Loucy (cell line): ENCODE results near the gene TIPIN.
"Not testable (repeated sequence)": the region's sequence is repeated elsewhere in the genome, so short reads cannot be mapped to it uniquely, and the experiment has no call there.

ENCODE experiments used
- H2AFZ ChIP-seq: fragments of 200-600 bp; sonication (generic); 2 replicates; pipeline ENCODE4 v1.6.0; 2016; ENCODE audit warnings: antibody characterized with exemption, mild to moderate bottlenecking, low read length, moderate library complexity
- H3F3A ChIP-seq: fragments of 200-600 bp; 2 replicates; pipeline ENCODE4 v1.6.0; 2016; ENCODE audit warnings: antibody characterized with exemption, low read depth, mild to moderate bottlenecking
- H3K27me3 ChIP-seq: fragments of 200-600 bp; sonication (generic); 2 replicates; pipeline ENCODE4 v1.6.1; 2014; ENCODE audit warnings: low read length, mild to moderate bottlenecking; ENCODE audit not compliant: insufficient read depth, poor library complexity, severe bottlenecking
- H3K36me3 ChIP-seq: fragments of 200-600 bp; sonication (generic); 2 replicates; pipeline ENCODE4 v1.6.1; 2016; ENCODE audit warnings: low read length; ENCODE audit not compliant: insufficient read depth
- H3K4me1 ChIP-seq: fragments of 200-600 bp; sonication (generic); 2 replicates; pipeline ENCODE4 v1.5.1; 2014; ENCODE audit warnings: low read length, mild to moderate bottlenecking; ENCODE audit not compliant: insufficient read depth, poor library complexity, severe bottlenecking
- H3K4me2 ChIP-seq: fragments of 200-600 bp; sonication (generic); 2 replicates; pipeline ENCODE4 v1.6.0; 2014; ENCODE audit warnings: antibody characterized with exemption, low read length, low read depth, mild to moderate bottlenecking; ENCODE audit not compliant: poor library complexity, severe bottlenecking
- H3K4me3 ChIP-seq: fragments of 200-600 bp; sonication (generic); 2 replicates; pipeline ENCODE4 v1.5.1; 2014; ENCODE audit warnings: low read length, mild to moderate bottlenecking, mixed read lengths; ENCODE audit not compliant: poor library complexity, severe bottlenecking
- H3K79me2 ChIP-seq: fragments of 200-600 bp; sonication (generic); 2 replicates; pipeline ENCODE4 v1.6.1; 2014; ENCODE audit warnings: low read length; ENCODE audit not compliant: insufficient read depth
- H3K9ac ChIP-seq: fragments of 200-600 bp; sonication (generic); 2 replicates; pipeline ENCODE4 v1.6.0; 2014; ENCODE audit warnings: mild to moderate bottlenecking, low read depth, low read length, moderate library complexity; ENCODE audit not compliant: poor library complexity, severe bottlenecking
- H3K9me2 ChIP-seq: fragments of 200-600 bp; sonication (generic); replicated peaks from 2 replicates; pipeline ENCODE4 v1.6.1; 2016; ENCODE audit warnings: low read depth, low read length, mixed read lengths
- H3K9me3 ChIP-seq: fragments of 200-600 bp; sonication (generic); 2 replicates; pipeline ENCODE4 v1.6.1; 2014; ENCODE audit warnings: mild to moderate bottlenecking, antibody characterized with exemption, low read length, low read depth; ENCODE audit not compliant: insufficient read depth
- H4K20me1 ChIP-seq: fragments of 200-600 bp; sonication (generic); 2 replicates; pipeline ENCODE4 v1.6.0; 2014; ENCODE audit warnings: antibody characterized with exemption, low read length, mild to moderate bottlenecking; ENCODE audit not compliant: insufficient read depth, poor library complexity, severe bottlenecking
- EZH2phosphoT487 ChIP-seq: fragments of 200-600 bp; IDR thresholded peaks from 2 replicates; pipeline ENCODE4 v1.6.1; 2018; ENCODE audit warnings: antibody characterized with exemption, mild to moderate bottlenecking, moderate library complexity, borderline replicate concordance
- TF ChIP-seq, protein P1 (sequence below): fragments of 200-600 bp; sonication (generic); conservative IDR thresholded peaks from 2 replicates; pipeline ENCODE4 v1.5.1; 2014; ENCODE audit warnings: mild to moderate bottlenecking, antibody characterized with exemption, low read length

The TIPIN gene

GRCh38 chr15:66399276-66399675 lies 42.8 kb upstream of the TIPIN start:
- H3K36me3 ChIP-seq = 0 out of 2 replicates have a peak, but pooled peaks cover 6% of the 10 kb centered on the region
- H3K27me3 ChIP-seq = no peaks in the 10 kb centered on the region
- no peak overlapping the region for H3K4me2 ChIP-seq
- no peaks in the 10 kb centered on the region for H3K9me2 ChIP-seq
- no peaks in the 10 kb centered on the region for H3F3A ChIP-seq
- peaks cover 10% of the 10 kb centered on the region for H4K20me1 ChIP-seq
- no peak overlapping the region for H2AFZ ChIP-seq
- H3K9ac ChIP-seq = no peak overlapping the region
- H3K4me3 ChIP-seq = no peak overlapping the region
- no peaks in the 10 kb centered on the region for H3K9me3 ChIP-seq
- TF ChIP-seq, protein P1, sequence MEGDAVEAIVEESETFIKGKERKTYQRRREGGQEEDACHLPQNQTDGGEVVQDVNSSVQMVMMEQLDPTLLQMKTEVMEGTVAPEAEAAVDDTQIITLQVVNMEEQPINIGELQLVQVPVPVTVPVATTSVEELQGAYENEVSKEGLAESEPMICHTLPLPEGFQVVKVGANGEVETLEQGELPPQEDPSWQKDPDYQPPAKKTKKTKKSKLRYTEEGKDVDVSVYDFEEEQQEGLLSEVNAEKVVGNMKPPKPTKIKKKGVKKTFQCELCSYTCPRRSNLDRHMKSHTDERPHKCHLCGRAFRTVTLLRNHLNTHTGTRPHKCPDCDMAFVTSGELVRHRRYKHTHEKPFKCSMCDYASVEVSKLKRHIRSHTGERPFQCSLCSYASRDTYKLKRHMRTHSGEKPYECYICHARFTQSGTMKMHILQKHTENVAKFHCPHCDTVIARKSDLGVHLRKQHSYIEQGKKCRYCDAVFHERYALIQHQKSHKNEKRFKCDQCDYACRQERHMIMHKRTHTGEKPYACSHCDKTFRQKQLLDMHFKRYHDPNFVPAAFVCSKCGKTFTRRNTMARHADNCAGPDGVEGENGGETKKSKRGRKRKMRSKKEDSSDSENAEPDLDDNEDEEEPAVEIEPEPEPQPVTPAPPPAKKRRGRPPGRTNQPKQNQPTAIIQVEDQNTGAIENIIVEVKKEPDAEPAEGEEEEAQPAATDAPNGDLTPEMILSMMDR = no peak
- TF ChIP-seq EZH2phosphoT487 = no peak
- H3K79me2 ChIP-seq = peaks cover 96% of the 10 kb centered on the region
- H3K4me1 ChIP-seq = peaks cover 49% of the 10 kb centered on the region

- Histone ChIP-seq H3K9me3 (no peaks in the 10 kb centered on the region), H3K9ac (no peak overlapping the region), H3K4me2 (peak overlapping the region; percentile 43), H4K20me1 (peaks cover 35% of the 10 kb centered on the region), H3F3A (0 out of 2 replicates have a peak, but pooled peaks cover 6% of the 10 kb centered on the region), H3K27me3 (no peaks in the 10 kb centered on the region), H3K36me3 (0 out of 2 replicates have a peak, but pooled peaks cover 6% of the 10 kb centered on the region), H3K79me2 (peaks cover 95% of the 10 kb centered on the region), H3K4me3 (no peak overlapping the region), H3K4me1 (peaks cover 42% of the 10 kb centered on the region), H2AFZ (no peak overlapping the region), H3K9me2 (no peaks in the 10 kb centered on the region)
- no peak for TF ChIP-seq EZH2phosphoT487
- TF ChIP-seq, protein P1 = peak; percentile 38
Measured at GRCh38 chr15:66394915-66395314, 38.4 kb upstream of the TIPIN start.

- no peak overlapping the region for H2AFZ ChIP-seq
- peaks cover 46% of the 10 kb centered on the region for H3K4me1 ChIP-seq
- 0 out of 2 replicates have a peak, but pooled peaks cover 7% of the 10 kb centered on the region for H3F3A ChIP-seq
- H3K4me2 ChIP-seq = peak overlapping the region; percentile 43
- H3K9ac ChIP-seq = no peak overlapping the region
- H3K79me2 ChIP-seq = peaks cover 96% of the 10 kb centered on the region
- H3K36me3 ChIP-seq = 0 out of 2 replicates have a peak, but pooled peaks cover 6% of the 10 kb centered on the region
- H3K27me3 ChIP-seq = no peaks in the 10 kb centered on the region
- H3K9me3 ChIP-seq = no peaks in the 10 kb centered on the region
- peaks cover 39% of the 10 kb centered on the region for H4K20me1 ChIP-seq
- H3K9me2 ChIP-seq = no peaks in the 10 kb centered on the region
- TF ChIP-seq EZH2phosphoT487 = no peak
- TF ChIP-seq, protein P1 = no peak
- H3K4me3 ChIP-seq = peak overlapping the region; percentile 9
Measured at GRCh38 chr15:66394472-66394871, 38.0 kb upstream of the TIPIN start.

GRCh38 chr15:66393037-66393436 lies 36.6 kb upstream of the TIPIN start:
- not testable (repeated sequence) for H3K36me3 ChIP-seq, H3K9ac ChIP-seq, H3F3A ChIP-seq, H3K9me3 ChIP-seq, H3K9me2 ChIP-seq, H2AFZ ChIP-seq, H3K27me3 ChIP-seq
- peaks cover 59% of the 10 kb centered on the region for H3K4me1 ChIP-seq
- H3K79me2 ChIP-seq = peaks cover 96% of the 10 kb centered on the region
- peak overlapping the region; percentile 21 for H3K4me2 ChIP-seq
- H4K20me1 ChIP-seq = peaks cover 51% of the 10 kb centered on the region
- H3K4me3 ChIP-seq = peak overlapping the region; percentile 7
